HEK293T (cell line): ENCODE results near the gene ITPRID1.

ENCODE experiments used
- CTBP1 ChIP-seq: fragments of 450-650 bp; IDR thresholded peaks from 2 replicates; pipeline ENCODE4 v1.6.1; 2016; ENCODE audit warnings: borderline replicate concordance
- ELF4 ChIP-seq: fragments of 450-650 bp; IDR thresholded peaks from 2 replicates; pipeline ENCODE4 v1.6.1; 2017; ENCODE audit warnings: antibody characterized with exemption
- L3MBTL2 ChIP-seq: fragments of 450-650 bp; conservative IDR thresholded peaks from 2 replicates; pipeline ENCODE4 v1.6.1; 2016; ENCODE audit warnings: mild to moderate bottlenecking
- NFRKB ChIP-seq: fragments of 450-650 bp; IDR thresholded peaks from 2 replicates; pipeline ENCODE4 v1.6.1; 2016; ENCODE audit warnings: mild to moderate bottlenecking, moderate library complexity
- SP1 ChIP-seq: fragments of 450-650 bp; IDR thresholded peaks from 2 replicates; pipeline ENCODE4 v1.6.1; 2017
- SUZ12 ChIP-seq: fragments of 450-650 bp; IDR thresholded peaks from 2 replicates; pipeline ENCODE4 v1.6.1; 2016; ENCODE audit warnings: mild to moderate bottlenecking
- TARDBP ChIP-seq: fragments of 450-650 bp; IDR thresholded peaks from 2 replicates; pipeline ENCODE4 v1.6.1; 2016

DNA sequence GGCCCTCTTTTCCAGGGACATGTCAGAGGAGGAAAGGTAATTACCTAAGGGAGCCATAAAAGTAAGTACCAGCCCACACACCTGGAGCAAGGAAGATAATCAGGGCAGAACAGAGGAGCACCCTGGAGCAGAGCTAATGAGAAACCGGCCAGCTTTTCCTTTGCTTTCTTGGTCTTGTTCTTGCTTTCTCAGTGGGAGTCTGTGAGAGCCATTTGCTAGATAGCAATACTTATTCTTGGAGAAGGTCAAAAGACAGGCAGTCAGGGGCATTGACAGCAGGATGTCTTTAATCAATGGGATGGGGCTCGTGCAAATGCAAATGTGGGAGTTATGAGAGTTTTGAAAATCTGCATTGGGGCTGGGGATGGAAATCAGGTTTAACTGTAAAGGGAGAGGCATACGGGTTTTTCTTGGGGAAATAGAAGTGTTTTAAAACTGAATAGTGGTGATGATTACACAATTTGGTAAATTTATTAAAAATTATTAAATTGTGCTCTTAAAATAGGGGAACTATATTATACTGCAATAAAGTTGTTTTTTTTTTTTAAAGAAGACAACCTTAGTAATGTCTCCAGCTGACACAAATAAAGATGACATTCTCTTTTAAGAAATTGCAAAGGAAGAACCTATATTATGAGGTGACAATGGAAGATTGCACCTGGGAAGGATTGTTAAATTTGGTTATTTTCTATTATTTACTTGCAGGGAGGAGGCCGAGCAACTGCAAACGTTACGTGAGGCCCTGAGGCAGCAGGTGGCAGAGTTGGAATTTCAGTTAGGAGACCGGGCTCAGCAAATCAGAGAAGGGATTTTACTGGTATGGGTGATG is 137.6 kb downstream of the ITPRID1 start:
- TF ChIP-seq NFRKB (no peak), SP1 (no peak), SUZ12 (no peak), ELF4 (no peak), TARDBP (no peak), CTBP1 (no peak), L3MBTL2 (no peak)
